DLD1 (cell line): Measurements from ENCODE around the gene FAH.

Experiments used
- in situ Hi-C: cut with HindIII; loops from 2 replicates; pipeline ENCODE4 v1.10.0; 2017; ENCODE audit warnings: low sequenced_read_pairs

Gene FAH

GRCh38 chr15:80171787-80172186 is 19.0 kb downstream of the FAH start:
- in situ Hi-C loops: no loop called here

GRCh38 chr15:80172401-80172800 is 19.6 kb downstream of the FAH start:
- in situ Hi-C loops: no loop called here

GRCh38 chr15:80173022-80173759 is 20.4 kb downstream of the FAH start:
- in situ Hi-C loops: no loop called here

GRCh38 chr15:80174017-80174746 is 21.4 kb downstream of the FAH start:
- in situ Hi-C loops: no loop called here

- in situ Hi-C loops: no loop called here
Measured at GRCh38 chr15:80175436-80175835, 22.6 kb downstream of the FAH start.

GRCh38 chr15:80176443-80176842 is 23.6 kb downstream of the FAH start:
- in situ Hi-C loops: no loop called here

- in situ Hi-C loops: no loop called here
Measured at GRCh38 chr15:80177156-80177555, 24.4 kb downstream of the FAH start.

- in situ Hi-C loops: no loop called here
Measured at GRCh38 chr15:80179025-80179759, 26.4 kb downstream of the FAH start.

GRCh38 chr15:80179935-80180334 is 27.1 kb downstream of the FAH start:
- in situ Hi-C loops: no loop called here

- in situ Hi-C loops: no loop called here
Measured at GRCh38 chr15:80180468-80180867, 27.7 kb downstream of the FAH start.

- in situ Hi-C loops: no loop called here
Measured at GRCh38 chr15:80180986-80181385, 28.2 kb downstream of the FAH start.

GRCh38 chr15:80182611-80183261 is 29.9 kb downstream of the FAH start:
- in situ Hi-C loops: no loop called here

- in situ Hi-C loops: no loop called here
Measured at GRCh38 chr15:80183306-80183705, 30.5 kb downstream of the FAH start.

GRCh38 chr15:80183886-80184285 is 31.1 kb downstream of the FAH start:
- in situ Hi-C loops: no loop called here

- in situ Hi-C loops: no loop called here
Measured at GRCh38 chr15:80184554-80184953, 31.8 kb downstream of the FAH start.

- in situ Hi-C loops: no loop called here
Measured at GRCh38 chr15:80185152-80185551, 32.4 kb downstream of the FAH start.

- in situ Hi-C loops: no loop called here
Measured at GRCh38 chr15:80186066-80186465, 33.3 kb downstream of the FAH start.

- in situ Hi-C loops: no loop called here
Measured at GRCh38 chr15:80186597-80186996, 33.8 kb downstream of the FAH start.

GRCh38 chr15:80188251-80188650 is 35.5 kb downstream of the FAH start:
- in situ Hi-C loops: no loop called here

GRCh38 chr15:80191198-80191597 is 38.4 kb downstream of the FAH start:
- in situ Hi-C loops: no loop called here

GRCh38 chr15:80191897-80192595 is 39.2 kb downstream of the FAH start:
- in situ Hi-C loops: no loop called here
